Measurements from ENCODE around the gene DTNB. TPM values are rescaled to one million over a fixed set of nuclear protein-coding genes. Genes with fewer than 3 reads are reported as not detected.

The DTNB gene
- polyA plus RNA-seq, 1 donor from 2014 or later: 16.5 TPM

DNA sequence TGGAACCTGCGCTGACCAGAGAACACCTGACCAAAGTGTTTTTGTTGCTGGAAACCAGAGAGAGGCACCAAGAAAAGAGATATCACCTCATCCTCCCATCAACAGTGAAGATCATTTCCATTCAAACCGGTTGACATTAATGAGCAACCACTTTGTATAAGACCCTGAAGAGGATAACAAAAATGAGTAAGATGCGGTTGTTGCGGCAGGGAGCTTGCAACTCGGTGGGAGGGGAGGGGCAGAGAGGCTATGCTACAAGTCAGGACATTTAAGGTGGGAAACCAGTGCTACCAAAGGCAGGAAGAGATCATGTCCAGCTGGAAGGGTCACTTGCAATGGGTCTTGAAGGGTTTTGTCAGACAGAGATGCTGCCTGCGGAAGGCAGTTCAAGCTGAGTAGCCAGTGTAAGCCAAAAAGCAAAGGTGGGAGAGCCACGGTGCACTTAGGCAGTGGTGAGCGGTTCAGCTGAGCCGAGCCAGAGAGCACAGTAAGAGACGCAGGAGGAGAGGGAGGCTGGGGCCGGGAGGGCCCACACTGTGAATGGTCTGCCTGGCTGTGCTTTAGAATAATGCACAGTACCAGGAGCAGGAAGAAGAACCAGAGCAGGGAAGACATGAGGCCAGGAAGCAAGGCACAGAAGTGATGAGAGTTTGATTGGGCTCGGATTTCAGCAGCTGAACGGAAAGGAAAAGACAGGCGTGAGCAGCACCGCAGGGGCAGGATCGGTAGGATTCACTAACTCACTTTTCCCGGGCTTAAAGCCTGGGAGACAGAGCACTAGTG lies 24.4 kb upstream of the DTNB start:
- Mint-ChIP-seq H3K9me3 (no peaks in the 10 kb centered on the region), H3K27me3 (peaks cover 2% of the 10 kb centered on the region), H3K36me3 (no peaks in the 10 kb centered on the region), H3K4me3 (no peak overlapping the region), H3K4me1 (peaks cover 0 to 3% (median 3%) of the 10 kb centered on the region in 3 donors), H3K27ac (no peak overlapping the region)

DNA sequence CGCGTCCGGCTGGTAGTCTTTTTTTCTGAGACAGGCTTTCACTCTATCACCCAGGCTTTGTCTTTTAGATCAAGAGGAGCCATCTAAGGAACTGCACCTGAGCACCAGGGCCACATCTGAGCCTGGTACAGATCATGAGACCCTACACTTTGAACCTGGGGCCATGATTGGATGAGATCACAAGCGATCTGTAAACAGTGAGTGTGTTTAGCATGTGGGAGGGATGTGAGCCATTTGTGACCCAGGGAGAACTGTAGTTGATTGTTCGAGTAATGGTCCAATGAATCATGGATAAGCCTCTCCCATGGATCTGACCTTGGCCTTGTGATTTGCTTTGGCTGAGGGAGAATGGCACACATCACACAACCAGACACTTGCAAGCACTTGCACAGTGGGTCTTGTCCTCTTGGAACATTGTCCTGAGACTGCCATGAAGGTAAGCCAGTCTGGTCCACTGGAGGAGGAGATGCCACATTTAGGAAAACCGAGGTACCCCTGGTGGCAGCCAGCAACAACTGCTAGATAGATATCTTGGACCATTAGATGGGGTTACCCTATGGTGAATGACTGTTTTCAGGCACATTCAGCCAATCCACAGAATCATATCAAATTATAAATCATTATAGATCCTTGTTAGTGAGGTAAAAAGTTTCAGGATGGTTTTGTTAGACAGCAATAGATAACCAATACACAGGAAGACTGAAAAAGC lies 19.5 kb upstream of the DTNB start:
- Mint-ChIP-seq H3K36me3 (no peaks in the 10 kb centered on the region), H3K27me3 (peaks cover 5% of the 10 kb centered on the region), H3K9me3 (no peaks in the 10 kb centered on the region), H3K27ac (no peak overlapping the region), H3K4me3 (no peak overlapping the region), H3K4me1 (no peaks in the 10 kb centered on the region)

DNA sequence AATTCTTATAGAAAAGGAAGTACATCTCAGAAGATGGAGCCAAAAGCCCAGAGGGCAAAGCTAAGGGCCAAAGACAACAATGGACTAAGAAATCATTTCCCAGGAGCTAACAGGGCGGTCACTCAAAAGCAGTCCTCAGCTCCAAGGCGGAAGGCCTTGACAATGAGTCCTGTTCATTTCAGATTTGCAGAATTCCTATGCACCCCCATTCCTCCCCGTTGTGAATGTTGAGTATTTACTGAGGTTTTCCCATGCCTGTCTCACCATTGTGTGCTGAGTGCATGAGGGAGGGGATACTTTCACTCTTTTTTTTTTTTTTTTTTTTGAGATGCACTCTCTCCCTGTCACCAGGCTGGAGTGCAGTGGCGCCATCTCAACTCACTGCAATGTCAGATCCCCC lies 18.8 kb upstream of the DTNB start:
- H3K27ac Mint-ChIP-seq: peak overlapping the region in 1 of 3 donors; percentile 67
- no peak overlapping the region for H3K4me3 Mint-ChIP-seq
- H3K9me3 Mint-ChIP-seq: no peaks in the 10 kb centered on the region
- no peaks in the 10 kb centered on the region for H3K4me1 Mint-ChIP-seq
- peaks cover 5% of the 10 kb centered on the region for H3K27me3 Mint-ChIP-seq
- H3K36me3 Mint-ChIP-seq: no peaks in the 10 kb centered on the region

DNA sequence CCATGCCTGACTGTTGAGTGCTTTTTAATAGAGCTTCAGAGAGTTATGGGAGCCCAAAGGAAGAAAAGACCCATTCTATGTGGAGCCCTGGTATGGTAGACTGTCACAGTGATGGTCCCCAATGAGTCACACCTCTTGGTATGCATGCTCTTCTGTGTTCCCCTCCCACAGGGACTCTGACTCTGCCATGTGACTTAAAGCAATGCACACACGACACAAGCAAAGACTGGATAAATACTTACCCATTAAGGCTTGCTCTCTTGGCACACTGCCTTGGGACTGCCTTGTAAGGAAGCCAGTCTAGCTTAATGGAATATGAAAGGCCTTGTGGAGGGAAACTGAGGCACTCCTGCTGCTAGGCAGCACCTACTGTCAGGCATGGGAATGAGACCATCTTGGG lies 16.7 kb upstream of the DTNB start:
- H3K4me3 Mint-ChIP-seq: no peak overlapping the region
- H3K9me3 Mint-ChIP-seq: no peaks in the 10 kb centered on the region
- H3K36me3 Mint-ChIP-seq: no peaks in the 10 kb centered on the region
- H3K27ac Mint-ChIP-seq: no peak overlapping the region
- peaks cover 4% of the 10 kb centered on the region for H3K27me3 Mint-ChIP-seq
- no peaks in the 10 kb centered on the region for H3K4me1 Mint-ChIP-seq

- no peaks in the 10 kb centered on the region for H3K36me3 Mint-ChIP-seq
- H3K27me3 Mint-ChIP-seq: peaks cover 5% of the 10 kb centered on the region
- no peak overlapping the region for H3K27ac Mint-ChIP-seq
- H3K9me3 Mint-ChIP-seq: no peaks in the 10 kb centered on the region
- no peak overlapping the region for H3K4me3 Mint-ChIP-seq
- no peaks in the 10 kb centered on the region for H3K4me1 Mint-ChIP-seq
Measured at GRCh38 chr2:25688236-25688635, 14.9 kb upstream of the DTNB start.

- Mint-ChIP-seq H3K36me3 (no peaks in the 10 kb centered on the region), H3K4me1 (no peaks in the 10 kb centered on the region), H3K27ac (no peak overlapping the region), H3K27me3 (peaks cover 5% of the 10 kb centered on the region), H3K4me3 (no peak overlapping the region), H3K9me3 (no peaks in the 10 kb centered on the region)
Measured at GRCh38 chr2:25685741-25686140, 12.4 kb upstream of the DTNB start.

GRCh38 chr2:25684577-25685473 lies 11.4 kb upstream of the DTNB start:
- Mint-ChIP-seq H3K4me1 (no peaks in the 10 kb centered on the region), H3K9me3 (no peaks in the 10 kb centered on the region), H3K36me3 (no peaks in the 10 kb centered on the region), H3K27me3 (peaks cover 1% of the 10 kb centered on the region), H3K4me3 (no peak overlapping the region), H3K27ac (no peak overlapping the region)

DNA sequence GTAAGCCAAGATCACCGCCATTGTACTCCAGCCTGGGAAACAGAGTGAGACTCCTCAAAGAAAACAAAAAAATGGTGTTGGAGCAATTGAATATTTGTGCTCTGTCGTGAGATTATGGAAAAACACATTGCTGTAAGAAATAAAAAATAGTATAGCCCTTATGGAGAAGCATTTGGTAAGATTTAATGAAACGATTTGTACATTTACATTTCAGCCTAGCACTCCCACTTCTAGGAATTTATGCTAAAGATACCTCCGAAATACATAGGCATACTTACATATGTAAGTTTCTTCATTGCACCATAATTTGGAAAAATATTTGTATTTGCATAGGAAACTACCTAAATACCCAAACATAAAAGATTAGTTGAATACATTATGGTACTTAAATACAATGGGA lies 8.7 kb upstream of the DTNB start:
- Mint-ChIP-seq H3K4me1 (no peaks in the 10 kb centered on the region), H3K4me3 (no peak overlapping the region), H3K36me3 (no peaks in the 10 kb centered on the region), H3K27me3 (peaks cover 1% of the 10 kb centered on the region), H3K9me3 (no peaks in the 10 kb centered on the region), H3K27ac (no peak overlapping the region)

DNA sequence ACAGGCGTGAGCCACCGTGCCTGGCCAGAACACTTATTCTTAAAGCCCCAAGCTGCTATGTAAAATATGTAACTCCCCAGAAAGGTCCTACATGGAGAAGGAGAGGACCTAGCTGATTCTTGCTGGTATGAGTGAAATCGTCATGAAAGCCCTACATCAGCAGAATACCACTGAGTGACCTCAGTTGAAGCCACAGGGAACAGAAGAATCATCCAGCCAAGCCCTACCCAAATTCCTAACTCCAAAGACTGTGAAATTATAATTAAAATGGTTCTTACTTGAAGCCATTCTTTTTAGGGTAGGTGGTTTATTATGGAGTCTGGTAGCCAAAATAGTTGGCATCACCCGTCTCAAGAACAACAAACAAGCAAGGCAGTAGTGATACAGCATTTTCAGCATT lies 4.5 kb upstream of the DTNB start:
- Mint-ChIP-seq H3K9me3 (no peaks in the 10 kb centered on the region), H3K4me3 (peak overlapping the region in 1 of 4 donors; percentile 31), H3K27ac (no peak overlapping the region), H3K36me3 (no peaks in the 10 kb centered on the region), H3K27me3 (peaks cover 2% of the 10 kb centered on the region), H3K4me1 (peaks cover 0 to 4% (median 2%) of the 10 kb centered on the region in 3 donors)

GRCh38 chr2:25674077-25674362 lies 643 bp upstream of the DTNB start:
- H3K27me3 Mint-ChIP-seq: peaks cover 2% of the 10 kb centered on the region
- H3K36me3 Mint-ChIP-seq: no peaks in the 10 kb centered on the region
- H3K4me3 Mint-ChIP-seq: peak overlapping the region; percentile 89 to 94 (median 90)
- H3K27ac Mint-ChIP-seq: peak overlapping the region; percentile 33 to 52 (median 46)
- H3K4me1 Mint-ChIP-seq: peaks cover 10 to 11% (median 10%) of the 10 kb centered on the region in 3 donors
- H3K9me3 Mint-ChIP-seq: no peaks in the 10 kb centered on the region

GRCh38 chr2:25672494-25673299 lies 680 bp downstream of the DTNB start:
- Mint-ChIP-seq H3K4me1 (peaks cover 10 to 13% (median 11%) of the 10 kb centered on the region in 3 donors), H3K36me3 (no peaks in the 10 kb centered on the region), H3K9me3 (no peaks in the 10 kb centered on the region), H3K27ac (peak overlapping the region; percentile 10 to 85 (median 64)), H3K4me3 (peak overlapping the region; percentile 82 to 94 (median 91)), H3K27me3 (peaks cover 6% of the 10 kb centered on the region)

DNA sequence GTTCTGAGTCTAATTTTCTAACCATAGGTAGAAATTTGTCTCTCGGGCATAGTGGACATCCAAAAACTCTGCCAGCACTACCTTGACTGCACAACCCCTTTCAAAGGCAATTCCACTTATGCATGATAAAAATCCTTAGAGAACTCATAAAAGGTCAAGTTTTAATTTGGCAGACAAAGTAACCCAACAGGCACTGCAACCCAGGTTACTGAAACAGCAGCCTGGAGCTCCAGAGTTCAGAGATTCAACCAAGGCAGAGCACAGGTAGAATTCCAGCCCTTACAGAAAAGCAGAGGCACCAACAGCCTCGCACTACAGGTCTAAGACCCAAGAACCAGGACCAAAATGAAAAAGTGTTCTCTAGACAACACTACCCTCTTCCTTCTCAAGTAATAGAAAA lies 1.8 kb downstream of the DTNB start:
- Mint-ChIP-seq H3K27ac (peak overlapping the region in 2 of 3 donors; percentile 35 to 64), H3K27me3 (peaks cover 6% of the 10 kb centered on the region)

DNA sequence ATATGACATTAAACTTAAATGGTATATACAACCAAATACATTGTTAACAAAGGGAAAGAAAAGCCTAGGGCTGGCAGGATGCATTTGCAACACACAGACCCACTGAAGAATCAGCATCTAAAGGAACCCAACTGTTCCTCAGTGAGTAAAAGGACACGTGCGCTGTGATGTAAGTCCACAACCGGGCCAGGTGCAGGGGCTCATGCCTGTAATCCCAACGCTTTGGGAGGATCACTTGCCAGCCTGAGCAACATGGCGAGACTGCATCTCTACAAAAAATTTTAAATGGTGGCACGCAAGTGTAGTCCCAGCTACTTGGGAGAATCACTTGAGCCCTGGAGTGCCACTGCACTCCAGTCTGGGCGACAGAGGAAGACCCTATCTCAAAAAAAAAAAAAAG lies 3.9 kb downstream of the DTNB start:
- Mint-ChIP-seq H3K4me3 (no peak overlapping the region), H3K36me3 (no peaks in the 10 kb centered on the region), H3K27ac (no peak overlapping the region), H3K9me3 (no peaks in the 10 kb centered on the region), H3K4me1 (peaks cover 9 to 16% (median 10%) of the 10 kb centered on the region in 3 donors), H3K27me3 (peaks cover 4% of the 10 kb centered on the region)

More for the DNA sequence above, 1.8 kb downstream of the DTNB start:
- H3K36me3 Mint-ChIP-seq: no peaks in the 10 kb centered on the region
- H3K9me3 Mint-ChIP-seq: no peaks in the 10 kb centered on the region
- peaks cover 10 to 13% (median 11%) of the 10 kb centered on the region in 3 donors for H3K4me1 Mint-ChIP-seq
- H3K4me3 Mint-ChIP-seq: peak overlapping the region; percentile 82 to 89 (median 84)

DNA sequence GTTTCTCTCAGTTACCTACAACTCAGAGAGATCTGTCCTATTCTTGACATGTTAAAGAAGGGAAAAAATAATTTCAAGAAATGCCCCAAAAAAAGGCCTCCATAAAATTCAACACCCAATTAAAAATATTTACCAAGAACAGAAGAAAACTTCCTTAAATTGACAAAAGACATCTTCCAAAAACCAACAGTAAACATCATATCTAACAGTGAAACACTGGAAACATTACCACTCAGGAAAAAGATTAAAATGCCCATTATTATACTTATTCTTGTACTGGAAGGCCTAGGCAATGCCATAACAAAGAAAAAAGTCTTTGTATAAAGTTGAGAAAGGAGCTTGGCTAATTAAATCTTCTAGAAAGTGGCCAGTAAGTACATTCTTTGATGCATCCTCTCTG lies 7.2 kb downstream of the DTNB start:
- Mint-ChIP-seq H3K27me3 (peaks cover 4% of the 10 kb centered on the region), H3K4me1 (peaks cover 0 to 11% (median 2%) of the 10 kb centered on the region in 3 donors), H3K9me3 (no peaks in the 10 kb centered on the region), H3K36me3 (peaks cover 2% of the 10 kb centered on the region), H3K27ac (no peak overlapping the region), H3K4me3 (no peak overlapping the region)

All from IgD-negative memory B cell (primary cell).